ENCODE data around the gene RAB27B.
"Not testable (repeated sequence)": the region's sequence is repeated elsewhere in the genome, so short reads cannot be mapped to it uniquely, and the experiment has no call there.

Gene RAB27B

DNA sequence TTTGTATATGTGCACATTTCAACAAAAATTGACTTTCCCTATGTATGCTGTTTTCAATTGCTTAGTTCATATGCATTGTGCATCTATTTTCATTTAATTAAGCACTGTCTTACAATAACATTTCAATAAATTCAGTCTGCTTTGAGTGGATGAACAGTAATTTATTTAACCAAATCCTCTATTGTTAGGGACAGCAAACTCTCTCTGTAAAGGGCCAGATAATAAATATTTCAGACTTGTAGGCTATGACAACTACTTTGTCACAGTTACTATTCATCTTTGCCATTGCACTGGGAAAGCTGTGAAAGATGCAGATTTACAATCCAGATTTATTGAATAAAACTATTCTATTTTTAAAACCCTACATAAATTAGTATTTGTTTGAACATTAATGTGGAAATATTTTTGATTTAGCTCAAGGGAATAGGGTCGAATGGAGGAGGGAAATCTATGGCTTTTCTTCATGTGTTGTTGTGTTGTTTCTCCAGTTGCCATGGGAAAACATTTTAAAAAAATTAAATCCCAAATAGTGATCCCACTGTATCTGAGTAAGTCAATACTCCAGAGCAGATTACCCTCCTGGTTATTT, 14.2 kb upstream of the RAB27B start:
- DNase-seq (ENCODE audit: low read depth in 1 of 2, low spot score in 1 of 2), result no peak

DNA sequence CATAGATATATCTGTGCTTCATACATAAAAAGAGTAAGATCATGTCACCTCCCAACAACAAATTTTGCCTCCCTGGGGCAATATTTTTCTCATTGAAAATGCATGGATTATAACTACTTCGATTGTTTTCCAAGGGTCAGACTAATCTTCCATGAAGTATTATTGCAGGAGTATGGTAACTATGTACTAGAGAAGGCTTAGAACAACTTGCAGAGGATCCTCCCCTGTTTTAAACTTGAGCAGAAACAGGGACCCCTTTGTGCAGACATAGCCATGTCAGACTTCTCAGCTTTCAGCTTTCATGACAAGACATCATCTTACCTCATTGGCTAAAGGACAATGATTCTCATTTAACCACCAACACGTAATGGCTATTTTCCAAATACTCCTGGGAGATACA, 13.2 kb upstream of the RAB27B start:
- DNase-seq (ENCODE audit: low read depth in 1 of 2, low spot score in 1 of 2), result no peak

GRCh38 chr18:54820785-54821275, 7.4 kb upstream of the RAB27B start:
- DNase-seq (ENCODE audit: low read depth in 1 of 2, low spot score in 1 of 2), result not testable (repeated sequence)

DNA sequence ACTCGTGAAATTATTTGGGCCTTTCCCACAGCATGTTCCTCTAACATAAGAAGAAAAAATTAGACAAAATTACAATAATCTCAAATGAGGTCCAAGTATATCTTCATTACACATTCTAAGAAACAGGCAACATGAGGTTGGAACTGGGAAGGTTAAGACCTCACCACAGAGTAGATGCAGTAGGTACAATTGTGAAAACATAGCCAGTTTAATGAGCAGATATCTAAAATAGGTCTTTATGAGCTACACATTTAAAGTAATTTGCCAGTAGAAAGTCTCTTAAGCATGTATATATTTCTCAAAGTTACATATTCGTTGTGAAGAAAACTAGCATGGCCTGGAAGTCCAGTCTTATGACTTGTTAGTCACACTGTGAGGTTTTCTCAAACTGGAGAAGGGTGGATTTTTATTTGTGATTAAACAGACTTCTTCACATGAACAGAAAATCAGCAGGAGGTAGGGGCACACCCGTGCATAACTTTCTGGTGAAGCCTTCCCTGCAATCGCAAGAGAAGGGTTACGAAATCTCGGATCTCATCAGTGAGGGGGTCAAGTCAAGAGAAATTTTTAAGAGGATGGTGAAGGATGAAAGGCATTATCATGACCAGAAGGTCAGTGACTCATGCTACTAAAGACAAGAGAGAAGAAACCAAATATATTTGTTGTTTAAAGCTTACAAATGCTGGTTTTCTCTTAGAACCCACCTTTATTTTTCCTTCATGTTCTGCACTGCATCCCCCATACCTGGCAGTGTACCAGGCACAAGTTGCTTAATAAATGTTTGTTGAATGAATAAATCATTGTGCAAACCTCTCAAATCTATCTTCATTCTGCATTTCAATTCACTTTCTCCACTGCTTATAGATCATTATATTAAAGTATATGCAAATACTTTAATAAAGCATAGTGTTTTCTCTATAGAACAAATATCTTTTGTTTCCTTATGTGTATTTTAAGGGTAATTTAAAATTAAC, 5.1 kb upstream of the RAB27B start:
- DNase-seq (ENCODE audit: low read depth in 1 of 2, low spot score in 1 of 2), result no peak

DNA sequence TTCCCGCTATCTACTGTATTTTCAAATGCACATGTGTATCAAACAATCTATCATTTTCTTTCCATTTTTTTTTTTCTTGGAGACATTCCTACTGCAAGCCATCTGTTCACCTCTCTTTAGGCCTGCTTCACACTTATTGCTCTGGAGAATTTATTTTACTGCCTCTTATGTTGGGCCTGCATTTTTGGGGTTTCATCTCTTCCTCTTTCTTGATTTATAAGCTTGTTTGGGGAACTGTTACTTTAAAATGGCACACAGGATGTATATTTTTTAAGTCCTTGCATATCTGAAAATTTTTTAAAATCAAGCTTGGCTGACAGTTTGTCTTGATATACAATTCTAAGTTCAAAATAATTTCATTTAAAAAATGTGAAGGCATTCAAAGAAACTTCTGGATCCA, 3.5 kb upstream of the RAB27B start:
- DNase-seq (ENCODE audit: low read depth in 1 of 2, low spot score in 1 of 2), result no peak

DNA sequence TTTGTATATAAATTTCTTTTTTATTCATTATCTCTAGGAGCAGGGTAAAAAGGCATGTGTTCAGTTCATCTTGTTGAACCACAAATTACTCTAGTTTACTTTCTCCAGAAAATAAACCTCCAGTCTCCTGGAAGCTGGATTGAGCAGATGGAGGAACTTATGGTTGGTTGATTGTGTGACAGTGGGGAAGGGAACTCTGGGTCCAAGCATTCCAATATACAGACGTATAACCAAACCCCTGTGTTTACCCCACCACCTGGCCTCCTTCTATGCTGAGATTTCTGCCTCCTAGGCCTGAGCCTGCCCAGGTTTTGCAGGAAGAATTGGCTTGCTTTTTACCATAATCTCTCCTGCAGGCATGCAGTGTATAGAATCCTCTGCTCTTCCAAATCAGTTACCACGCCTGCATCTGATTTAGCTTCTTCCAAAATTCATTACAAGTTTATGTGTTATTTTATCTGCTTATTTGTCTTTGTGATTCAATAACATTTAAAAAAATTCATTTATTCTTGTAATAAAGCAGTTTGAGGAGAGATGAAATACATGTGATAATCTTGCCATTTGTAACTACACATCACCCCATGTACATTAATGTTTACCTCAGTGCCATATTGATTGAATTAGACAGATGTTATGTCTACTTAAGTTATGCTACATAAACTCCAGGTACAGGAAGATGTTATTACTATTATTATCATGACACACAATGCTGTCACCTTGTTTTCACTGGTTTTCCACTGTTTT, 2.5 kb upstream of the RAB27B start:
- no peak for DNase-seq (ENCODE audit: low read depth in 1 of 2, low spot score in 1 of 2)

DNA sequence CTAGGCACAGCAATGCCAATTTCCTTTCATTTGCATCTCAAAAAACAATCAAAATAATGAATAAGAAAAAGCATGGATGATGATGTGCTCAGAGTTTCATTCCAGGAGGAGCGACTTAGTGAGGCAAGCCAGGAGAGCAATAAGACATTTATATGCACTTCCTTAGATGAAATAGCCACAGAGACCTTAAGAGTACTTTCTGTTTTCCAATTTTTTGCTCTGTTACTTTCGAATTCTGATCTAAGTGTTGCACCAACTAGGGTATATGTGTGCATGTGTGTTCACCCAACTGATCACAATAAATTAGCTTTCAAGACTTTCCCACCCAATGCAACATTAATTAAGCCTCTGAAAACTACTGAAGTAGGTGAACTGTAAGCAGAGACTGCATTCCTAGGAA, 709 bp downstream of the RAB27B start:
- DNase-seq (ENCODE audit: low read depth in 1 of 2, low spot score in 1 of 2), result no peak

DNA sequence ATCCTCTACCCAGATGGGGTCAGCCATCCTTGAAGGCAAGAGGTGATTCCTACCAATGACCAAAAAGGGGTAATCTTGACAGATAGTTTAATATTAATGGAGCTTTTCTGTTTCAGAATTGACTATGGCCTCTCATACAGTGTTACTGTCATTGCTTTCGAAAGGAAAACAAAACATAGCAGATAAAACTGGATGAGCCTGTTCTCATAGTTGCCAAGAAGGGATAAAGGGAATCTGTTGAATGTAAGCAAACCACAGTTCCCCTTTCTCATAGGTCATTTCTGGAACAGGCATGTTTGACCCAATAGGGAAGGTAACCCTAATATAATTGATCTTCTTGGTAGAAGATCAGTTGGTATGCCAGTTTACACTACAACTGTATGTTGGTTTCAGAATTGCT, 1.6 kb downstream of the RAB27B start:
- no peak for DNase-seq (ENCODE audit: low read depth in 1 of 2, low spot score in 1 of 2)

DNA sequence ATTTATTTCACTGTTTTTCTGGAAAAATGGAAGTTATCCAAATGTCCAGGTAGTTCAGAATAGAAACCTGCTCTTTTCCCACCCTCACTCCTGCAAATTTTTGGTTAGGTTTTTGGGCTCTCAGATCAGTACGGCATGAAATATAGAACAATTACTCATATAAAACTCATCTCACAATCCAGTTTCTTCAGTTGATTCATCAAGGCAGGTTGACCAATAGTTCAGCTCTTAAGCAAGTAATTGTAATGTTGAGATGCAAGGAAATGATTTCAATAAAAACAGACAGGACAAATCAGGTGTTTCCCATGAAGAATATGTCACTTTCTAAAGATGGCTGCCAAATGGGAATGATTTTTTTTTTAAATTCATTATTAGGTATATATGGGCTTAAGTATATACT, 2.0 kb downstream of the RAB27B start:
- DNase-seq (ENCODE audit: low read depth in 1 of 2, low spot score in 1 of 2), result no peak

GRCh38 chr18:54830866-54831265, 2.6 kb downstream of the RAB27B start:
- no peak for DNase-seq (ENCODE audit: low read depth in 1 of 2, low spot score in 1 of 2)

DNA sequence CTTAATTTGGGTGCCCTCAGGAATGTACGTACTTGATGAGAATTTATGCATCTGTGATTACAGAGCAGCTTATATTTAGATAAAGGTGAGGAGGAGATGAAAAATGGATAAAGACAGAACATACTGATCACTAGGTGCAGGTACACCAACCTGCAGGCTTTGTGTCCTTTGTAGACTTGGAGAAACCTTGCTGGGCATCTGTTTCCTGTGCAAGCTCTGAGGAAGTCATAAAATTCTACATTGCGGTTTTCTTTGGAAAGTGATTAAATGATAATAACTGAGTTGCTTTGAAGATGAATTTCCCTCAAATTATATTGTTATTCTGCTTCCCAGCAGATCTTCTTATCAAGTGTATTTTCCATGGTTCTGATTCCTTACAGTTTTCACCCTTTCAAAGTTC, 7.7 kb downstream of the RAB27B start:
- no peak for DNase-seq (ENCODE audit: low read depth in 1 of 2, low spot score in 1 of 2)

- no peak for DNase-seq (ENCODE audit: low read depth in 1 of 2, low spot score in 1 of 2)
Observed at GRCh38 chr18:54843314-54843713, 15.0 kb downstream of the RAB27B start.

DNA sequence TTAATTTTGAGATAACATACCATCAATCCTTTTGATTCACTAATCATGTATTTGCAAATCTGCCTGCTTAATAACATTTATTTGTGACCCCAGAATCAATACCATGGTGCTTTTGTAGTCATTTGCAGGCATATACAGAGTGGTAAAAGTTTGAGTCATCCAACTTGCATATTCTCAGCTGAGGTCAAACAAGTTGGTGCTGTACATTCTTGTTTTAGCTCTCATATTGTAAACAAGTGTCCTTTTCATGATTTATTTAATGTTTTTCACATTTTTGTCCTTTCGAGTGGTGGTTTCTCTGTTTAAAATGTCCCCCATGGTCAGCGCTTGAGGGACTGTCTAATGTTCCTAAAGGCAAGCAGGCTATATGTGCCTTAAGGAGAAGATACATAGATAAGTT, 17.5 kb downstream of the RAB27B start:
- DNase-seq (ENCODE audit: low read depth in 1 of 2, low spot score in 1 of 2), result no peak

GRCh38 chr18:54848121-54848520, 19.8 kb downstream of the RAB27B start:
- no peak for DNase-seq (ENCODE audit: low read depth in 1 of 2, low spot score in 1 of 2)

- no peak for DNase-seq (ENCODE audit: low read depth in 1 of 2, low spot score in 1 of 2)
Observed at GRCh38 chr18:54849683-54850082, 21.4 kb downstream of the RAB27B start.

DNA sequence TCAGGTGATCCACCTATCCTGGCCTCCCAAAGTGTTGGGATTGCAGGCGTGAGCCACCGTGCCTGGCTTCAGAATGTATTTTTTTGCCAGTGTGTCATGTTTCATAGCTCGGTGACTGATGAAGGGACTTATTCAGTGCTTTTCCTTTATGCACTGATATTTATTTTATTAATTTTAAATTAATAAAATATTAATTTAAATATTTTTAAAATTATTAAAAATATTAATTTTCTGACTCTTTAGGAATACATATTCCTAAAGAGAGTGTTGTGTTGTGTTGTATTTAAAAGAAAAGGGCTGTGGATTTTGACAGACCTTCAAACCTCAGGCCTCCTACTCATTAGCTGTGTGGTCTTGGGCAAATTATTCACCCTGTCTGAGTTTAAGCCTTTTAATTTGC, 22.3 kb downstream of the RAB27B start:
- DNase-seq (ENCODE audit: low read depth in 1 of 2, low spot score in 1 of 2), result no peak

DNA sequence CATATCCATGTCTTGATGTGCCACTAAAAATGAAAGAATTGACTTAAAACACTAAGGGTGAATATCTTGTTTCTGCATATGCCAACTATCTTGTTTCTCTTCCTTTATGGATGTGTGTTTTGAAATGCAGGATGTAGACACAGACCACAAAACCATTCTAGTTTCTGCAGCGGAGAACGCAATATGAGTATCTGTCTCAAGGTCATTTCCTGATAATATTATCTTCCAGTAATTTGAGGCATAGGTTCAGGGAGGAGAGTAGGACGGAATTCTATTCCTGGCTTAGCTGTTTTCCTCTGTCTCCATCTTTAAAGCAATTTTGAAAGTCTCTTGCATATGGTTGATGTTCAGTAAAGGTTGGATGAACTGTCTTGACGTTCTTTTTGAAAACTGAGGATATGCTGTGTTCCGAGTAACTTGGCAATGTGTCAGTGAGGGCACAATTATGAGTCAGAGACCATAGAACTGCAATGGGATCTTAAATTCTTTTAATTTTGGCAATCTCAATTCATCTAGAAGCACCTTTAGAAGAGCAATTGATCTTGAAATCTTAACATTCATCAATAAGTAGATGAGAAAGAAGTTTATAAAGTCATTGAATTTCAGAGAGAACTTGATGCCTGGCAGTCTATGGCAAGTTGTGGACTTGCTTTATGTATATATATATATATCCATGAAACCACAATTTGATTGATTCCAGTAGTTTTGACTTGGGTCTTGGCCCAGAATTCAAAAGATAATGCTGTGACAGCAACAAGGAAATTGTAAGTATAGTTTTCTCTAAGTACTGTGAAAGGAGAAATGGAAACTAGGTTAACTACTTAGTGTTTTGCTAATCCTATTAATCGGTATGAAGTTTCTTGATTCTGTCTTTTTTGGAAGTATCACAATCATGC, 24.8 kb downstream of the RAB27B start:
- no peak for DNase-seq (ENCODE audit: low read depth in 1 of 2, low spot score in 1 of 2)

DNA sequence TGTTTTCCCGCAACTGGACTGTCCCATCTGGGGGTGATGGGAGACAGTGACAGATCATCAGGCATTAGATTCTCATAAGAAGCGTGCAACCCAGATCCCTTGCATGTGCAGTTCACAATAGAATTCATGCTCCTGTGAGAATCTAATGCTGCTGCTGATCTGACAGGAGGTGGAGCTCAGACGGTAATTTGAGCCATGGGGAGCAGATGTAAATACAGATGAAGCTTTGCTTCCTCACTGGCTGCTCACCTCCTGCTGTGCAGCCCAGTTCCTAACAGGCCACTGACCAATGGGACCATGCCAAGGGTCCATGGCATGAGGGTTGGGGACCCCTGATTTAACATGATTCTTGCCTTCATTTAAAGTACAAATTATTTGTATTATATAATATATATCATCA, 26.8 kb downstream of the RAB27B start:
- DNase-seq (ENCODE audit: low read depth in 1 of 2, low spot score in 1 of 2), result not testable (repeated sequence)

- no peak for DNase-seq (ENCODE audit: low read depth in 1 of 2, low spot score in 1 of 2)
Observed at GRCh38 chr18:54856105-54856646, 27.9 kb downstream of the RAB27B start.

GRCh38 chr18:54857499-54857898, 29.2 kb downstream of the RAB27B start:
- DNase-seq (ENCODE audit: low read depth in 1 of 2, low spot score in 1 of 2), result no peak
